ENCODE data around the gene SPTBN4.
"Not testable (repeated sequence)": the region's sequence is repeated elsewhere in the genome, so short reads cannot be mapped to it uniquely, and the experiment has no call there.

The SPTBN4 gene

GRCh38 chr19:40458597-40458974 is 8.2 kb upstream of the SPTBN4 start:
- TF ChIP-seq CTCF (IDR thresholded peaks at IDR 0.05; ENCODE audit: borderline replicate concordance, insufficient read depth, low read depth, low read length): no peak
- H3K4me3 ChIP-seq (ENCODE audit: low read depth, low read length): no peak overlapping the region

GRCh38 chr19:40460185-40460584 is 6.6 kb upstream of the SPTBN4 start:
- no peak for TF ChIP-seq CTCF (IDR thresholded peaks at IDR 0.05; ENCODE audit: borderline replicate concordance, insufficient read depth, low read depth, low read length)

GRCh38 chr19:40461669-40462221 is 5.1 kb upstream of the SPTBN4 start:
- no peak overlapping the region for H3K4me3 ChIP-seq (ENCODE audit: low read depth, low read length)
- no peak for TF ChIP-seq CTCF (IDR thresholded peaks at IDR 0.05; ENCODE audit: borderline replicate concordance, insufficient read depth, low read depth, low read length)

More at GRCh38 chr19:40460185-40460584, 6.6 kb upstream of the SPTBN4 start:
- no peak overlapping the region for H3K4me3 ChIP-seq (ENCODE audit: low read depth, low read length)

GRCh38 chr19:40463587-40464037 is 3.2 kb upstream of the SPTBN4 start:
- H3K4me3 ChIP-seq (ENCODE audit: low read depth, low read length): not testable (repeated sequence)

- no peak overlapping the region for H3K4me3 ChIP-seq (ENCODE audit: low read depth, low read length)
- peak; percentile 81 for TF ChIP-seq CTCF (IDR thresholded peaks at IDR 0.05; ENCODE audit: borderline replicate concordance, insufficient read depth, low read depth, low read length)
Measured at GRCh38 chr19:40464059-40465024, 2.5 kb upstream of the SPTBN4 start.

GRCh38 chr19:40465025-40465556 is 1.7 kb upstream of the SPTBN4 start:
- H3K4me3 ChIP-seq (ENCODE audit: low read depth, low read length): peak overlapping the region; percentile 67
- no peak for TF ChIP-seq CTCF (IDR thresholded peaks at IDR 0.05; ENCODE audit: borderline replicate concordance, insufficient read depth, low read depth, low read length)

GRCh38 chr19:40465557-40466218 is 1.1 kb upstream of the SPTBN4 start, which contains the start of gene BLVRB:
BLVRB (minus strand) TSS chr19:40465745; CDS start chr19:40465688, 57 bp downstream.
- peak within 1 kb of the TSS; percentile 67 for H3K4me3 ChIP-seq (ENCODE audit: low read depth, low read length)
- TF ChIP-seq CTCF (IDR thresholded peaks at IDR 0.05; ENCODE audit: borderline replicate concordance, insufficient read depth, low read depth, low read length): no peak

Data from GM12875 (cell line).